ENCODE measurements around the gene HSBP1. TPM values are rescaled to one million over a fixed set of nuclear protein-coding genes. Genes with fewer than 3 reads are reported as not detected.

Gene HSBP1
- total and polyA plus RNA-seq, 2 of the 13 experiments (the other 11 are each of a cell fraction or from before 2014, with no cell fraction given): 249 to 292 TPM

- ATAC-seq (no peak), DNase-seq (ENCODE audit: low spot score) (no peak), FAIRE-seq (no peak)
- in situ Hi-C loops (cut with HindIII; ENCODE audit: extremely low pct_ligation_motif_present, low pct_unique_long_range_greater_than_20kb) (no loop called here), intact Hi-C loops (cut with micrococcal nuclease; ENCODE audit: unreplicated experiment) (no loop called here)
- Histone ChIP-seq H3K27me3 (ENCODE audit: control insufficient read depth in 1 of 2, insufficient read depth in 2 of 2, low read length in 2 of 2) (peaks cover 0 to 24% of the 10 kb centered on the region in 2 experiments; a peak in 3 of 5 replicates), H3K4me2 (ENCODE audit: low read depth, low read length) (no peak overlapping the region), H3K27ac (ENCODE audit: extremely low read length, insufficient read depth, low read length) (no peak overlapping the region), H3K9ac (ENCODE audit: insufficient read depth, low read depth, low read length) (no peak overlapping the region), H3K9me3 (ENCODE audit: low read length) (no peaks in the 10 kb centered on the region), H3K79me2 (ENCODE audit: insufficient read depth, low read length) (no peaks in the 10 kb centered on the region), H3K4me3 (replicated peaks in 1 of 3; ENCODE audit: insufficient read depth in 1 of 3, low read depth in 2 of 3, low read length in 3 of 3) (no peak overlapping the region), H2AFZ (ENCODE audit: low read length) (no peak overlapping the region), H3K4me1 (ENCODE audit: insufficient read depth, low read length) (peaks cover 13% of the 10 kb centered on the region), H4K20me1 (ENCODE audit: insufficient read depth, low read length) (no peaks in the 10 kb centered on the region), H3K36me3 (replicated peaks in 1 of 2; ENCODE audit: control insufficient read depth in 1 of 2, insufficient read depth in 2 of 2, low read length in 2 of 2) (no peaks in the 10 kb centered on the region)
- no peak for TF ChIP-seq ASH2L (IDR thresholded peaks at IDR 0.05; ENCODE audit: insufficient read length, low read depth, low read length)
- TF ChIP-seq JUNB (CRISPR knock-in tag; IDR thresholded peaks at IDR 0.05; ENCODE audit: borderline replicate concordance): no peak
- TF ChIP-seq KLF9 (CRISPR knock-in tag; IDR thresholded peaks at IDR 0.05; ENCODE audit: low read depth): no peak
- TF ChIP-seq KDM4B (CRISPR knock-in tag; IDR thresholded peaks at IDR 0.05): no peak
- no peak for TF ChIP-seq TERF1 (CRISPR knock-in tag; IDR thresholded peaks at IDR 0.05)
- no peak for TF ChIP-seq CBFB (CRISPR knock-in tag; IDR thresholded peaks at IDR 0.05)
- TF ChIP-seq ZSCAN22 (CRISPR knock-in tag; IDR thresholded peaks at IDR 0.05): no peak
- no peak for TF ChIP-seq ZNF331 (CRISPR knock-in tag; IDR thresholded peaks at IDR 0.05)
- TF ChIP-seq EHMT2 (IDR thresholded peaks at IDR 0.05; ENCODE audit: borderline replicate concordance, low read depth, low read length): no peak
- TF ChIP-seq, protein P1, sequence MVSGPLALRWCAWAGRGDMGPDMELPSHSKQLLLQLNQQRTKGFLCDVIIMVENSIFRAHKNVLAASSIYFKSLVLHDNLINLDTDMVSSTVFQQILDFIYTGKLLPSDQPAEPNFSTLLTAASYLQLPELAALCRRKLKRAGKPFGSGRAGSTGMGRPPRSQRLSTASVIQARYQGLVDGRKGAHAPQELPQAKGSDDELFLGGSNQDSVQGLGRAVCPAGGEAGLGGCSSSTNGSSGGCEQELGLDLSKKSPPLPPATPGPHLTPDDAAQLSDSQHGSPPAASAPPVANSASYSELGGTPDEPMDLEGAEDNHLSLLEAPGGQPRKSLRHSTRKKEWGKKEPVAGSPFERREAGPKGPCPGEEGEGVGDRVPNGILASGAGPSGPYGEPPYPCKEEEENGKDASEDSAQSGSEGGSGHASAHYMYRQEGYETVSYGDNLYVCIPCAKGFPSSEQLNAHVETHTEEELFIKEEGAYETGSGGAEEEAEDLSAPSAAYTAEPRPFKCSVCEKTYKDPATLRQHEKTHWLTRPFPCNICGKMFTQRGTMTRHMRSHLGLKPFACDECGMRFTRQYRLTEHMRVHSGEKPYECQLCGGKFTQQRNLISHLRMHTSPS (CRISPR knock-in tag; IDR thresholded peaks at IDR 0.05; ENCODE audit: low read depth): no peak
- TF ChIP-seq ZBTB3 (CRISPR knock-in tag; IDR thresholded peaks at IDR 0.05; ENCODE audit: borderline replicate concordance, low read depth): no peak
- no peak for TF ChIP-seq ZNF234 (CRISPR knock-in tag; conservative IDR thresholded peaks at IDR 0.05)
- WGBS (ENCODE audit: low lambda C conversion rate): 14% methylated on average over 6 of the region's 6 CpGs
- no TSS peak for BruUV-seq (replicated peaks)
- POLR2A ChIA-PET: no interaction called here
- CTCF ChIA-PET (ENCODE audit: low intra/inter-chr PET ratio, low total read pairs): no interaction called here
Measured at GRCh38 chr16:83802135-83802534, 5.6 kb upstream of the HSBP1 start.
